ENCODE results near the gene SEPTIN10.

SEPTIN10 gene

GRCh38 chr2:109638795-109639194 is 25.0 kb upstream of the SEPTIN10 start:
- no peaks in the 10 kb centered on the region for H3K27me3 ChIP-seq (ENCODE audit: control insufficient read depth, insufficient read depth, low read length)
- H3K36me3 ChIP-seq (ENCODE audit: control insufficient read depth, insufficient read depth, low read length) = no peaks in the 10 kb centered on the region
- H3K9me3 ChIP-seq (ENCODE audit: control insufficient read depth, low read length) = no peaks in the 10 kb centered on the region
- no peaks in the 10 kb centered on the region for H3K79me2 ChIP-seq
- no peak overlapping the region for H3K4me3 ChIP-seq (ENCODE audit: low read depth, low read length)
- no peak overlapping the region for H3K27ac ChIP-seq
- H2AFZ ChIP-seq = no peak overlapping the region
- H3K4me1 ChIP-seq = no peaks in the 10 kb centered on the region
- TF ChIP-seq, protein P1, sequence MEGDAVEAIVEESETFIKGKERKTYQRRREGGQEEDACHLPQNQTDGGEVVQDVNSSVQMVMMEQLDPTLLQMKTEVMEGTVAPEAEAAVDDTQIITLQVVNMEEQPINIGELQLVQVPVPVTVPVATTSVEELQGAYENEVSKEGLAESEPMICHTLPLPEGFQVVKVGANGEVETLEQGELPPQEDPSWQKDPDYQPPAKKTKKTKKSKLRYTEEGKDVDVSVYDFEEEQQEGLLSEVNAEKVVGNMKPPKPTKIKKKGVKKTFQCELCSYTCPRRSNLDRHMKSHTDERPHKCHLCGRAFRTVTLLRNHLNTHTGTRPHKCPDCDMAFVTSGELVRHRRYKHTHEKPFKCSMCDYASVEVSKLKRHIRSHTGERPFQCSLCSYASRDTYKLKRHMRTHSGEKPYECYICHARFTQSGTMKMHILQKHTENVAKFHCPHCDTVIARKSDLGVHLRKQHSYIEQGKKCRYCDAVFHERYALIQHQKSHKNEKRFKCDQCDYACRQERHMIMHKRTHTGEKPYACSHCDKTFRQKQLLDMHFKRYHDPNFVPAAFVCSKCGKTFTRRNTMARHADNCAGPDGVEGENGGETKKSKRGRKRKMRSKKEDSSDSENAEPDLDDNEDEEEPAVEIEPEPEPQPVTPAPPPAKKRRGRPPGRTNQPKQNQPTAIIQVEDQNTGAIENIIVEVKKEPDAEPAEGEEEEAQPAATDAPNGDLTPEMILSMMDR (IDR thresholded peaks at IDR 0.05) = no peak
- no peak overlapping the region for H3K4me2 ChIP-seq (ENCODE audit: low read length)
- H3K9ac ChIP-seq = no peak overlapping the region

DNA sequence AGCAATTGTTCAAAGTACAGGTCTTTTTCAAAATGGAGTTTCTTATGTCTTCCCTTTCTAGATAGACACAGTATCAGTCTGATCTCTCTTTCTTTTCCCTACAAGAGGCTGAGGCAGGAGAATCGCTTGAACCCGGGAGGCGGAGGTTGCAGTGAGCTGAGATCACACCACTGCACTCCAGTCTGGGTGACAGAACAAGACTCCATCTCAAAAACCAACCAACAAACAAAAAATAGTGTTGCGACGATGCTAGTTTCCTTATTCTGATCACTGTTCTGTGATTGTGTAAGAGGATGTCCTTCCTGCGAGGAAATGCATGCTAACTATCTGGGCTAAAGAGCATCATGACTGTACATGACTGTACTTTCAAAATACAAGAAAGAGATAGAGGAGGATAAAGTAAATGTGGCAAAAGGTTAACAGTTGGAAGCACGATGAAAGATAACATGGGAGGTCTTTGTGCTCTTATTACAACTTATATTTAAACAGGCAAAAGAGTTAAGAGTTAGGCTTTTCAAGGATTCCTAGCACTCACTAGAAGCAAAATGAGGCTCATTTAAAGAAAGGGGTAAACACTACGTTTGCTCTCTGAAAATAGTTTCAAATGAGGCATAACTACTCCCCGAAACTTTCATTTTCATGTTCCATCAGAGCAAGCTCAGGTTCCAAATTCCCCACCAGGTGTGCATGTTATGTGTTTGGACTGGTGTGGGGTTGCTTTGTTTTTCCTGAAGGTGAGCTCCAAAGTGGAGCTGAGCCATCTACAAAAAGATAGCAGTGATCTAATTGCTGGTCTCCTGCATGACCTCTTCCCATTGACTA is 24.2 kb upstream of the SEPTIN10 start:
- Histone ChIP-seq H3K4me3 (ENCODE audit: low read depth, low read length) (no peak overlapping the region), H3K9ac (no peak overlapping the region), H3K9me3 (ENCODE audit: control insufficient read depth, low read length) (no peaks in the 10 kb centered on the region), H3K36me3 (ENCODE audit: control insufficient read depth, insufficient read depth, low read length) (no peaks in the 10 kb centered on the region), H2AFZ (no peak overlapping the region), H3K79me2 (no peaks in the 10 kb centered on the region), H3K27ac (no peak overlapping the region), H3K4me1 (no peaks in the 10 kb centered on the region), H3K27me3 (ENCODE audit: control insufficient read depth, insufficient read depth, low read length) (no peaks in the 10 kb centered on the region), H3K4me2 (ENCODE audit: low read length) (no peak overlapping the region)
- TF ChIP-seq, protein P1 (IDR thresholded peaks at IDR 0.05) = no peak

- Histone ChIP-seq H3K36me3 (ENCODE audit: control insufficient read depth, insufficient read depth, low read length) (no peaks in the 10 kb centered on the region), H3K27me3 (ENCODE audit: control insufficient read depth, insufficient read depth, low read length) (no peaks in the 10 kb centered on the region), H3K9me3 (ENCODE audit: control insufficient read depth, low read length) (no peaks in the 10 kb centered on the region), H2AFZ (no peak overlapping the region), H3K4me3 (ENCODE audit: low read depth, low read length) (no peak overlapping the region), H3K79me2 (no peaks in the 10 kb centered on the region), H3K9ac (no peak overlapping the region), H3K4me2 (ENCODE audit: low read length) (no peak overlapping the region), H3K27ac (no peak overlapping the region), H3K4me1 (no peaks in the 10 kb centered on the region)
- TF ChIP-seq, protein P1 (IDR thresholded peaks at IDR 0.05) = no peak
These were observed 22.6 kb upstream of the SEPTIN10 start for GRCh38 chr2:109636317-109636716.

- no peak overlapping the region for H3K4me3 ChIP-seq (ENCODE audit: low read depth, low read length)
- TF ChIP-seq, protein P1 (IDR thresholded peaks at IDR 0.05) = no peak
- no peak overlapping the region for H2AFZ ChIP-seq
- no peaks in the 10 kb centered on the region for H3K79me2 ChIP-seq
- H3K4me1 ChIP-seq = no peaks in the 10 kb centered on the region
- no peak overlapping the region for H3K4me2 ChIP-seq (ENCODE audit: low read length)
- H3K27me3 ChIP-seq (ENCODE audit: control insufficient read depth, insufficient read depth, low read length) = no peaks in the 10 kb centered on the region
- no peaks in the 10 kb centered on the region for H3K9me3 ChIP-seq (ENCODE audit: control insufficient read depth, low read length)
- H3K27ac ChIP-seq = no peak overlapping the region
- no peaks in the 10 kb centered on the region for H3K36me3 ChIP-seq (ENCODE audit: control insufficient read depth, insufficient read depth, low read length)
- H3K9ac ChIP-seq = no peak overlapping the region
These were observed 21.9 kb upstream of the SEPTIN10 start for GRCh38 chr2:109635426-109636304.

Data from parathyroid adenoma (tissue), 2 donors.